NCI-H526 (cell line): ENCODE results near the gene OR2AK2.

ENCODE experiments used
- DNase-seq, 2 experiments: peaks; one replicate each; lab custom pipeline; 2025; lab: John Stamatoyannopoulos, UW

Gene OR2AK2, protein sequence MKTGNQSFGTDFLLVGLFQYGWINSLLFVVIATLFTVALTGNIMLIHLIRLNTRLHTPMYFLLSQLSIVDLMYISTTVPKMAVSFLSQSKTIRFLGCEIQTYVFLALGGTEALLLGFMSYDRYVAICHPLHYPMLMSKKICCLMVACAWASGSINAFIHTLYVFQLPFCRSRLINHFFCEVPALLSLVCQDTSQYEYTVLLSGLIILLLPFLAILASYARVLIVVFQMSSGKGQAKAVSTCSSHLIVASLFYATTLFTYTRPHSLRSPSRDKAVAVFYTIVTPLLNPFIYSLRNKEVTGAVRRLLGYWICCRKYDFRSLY

DNA sequence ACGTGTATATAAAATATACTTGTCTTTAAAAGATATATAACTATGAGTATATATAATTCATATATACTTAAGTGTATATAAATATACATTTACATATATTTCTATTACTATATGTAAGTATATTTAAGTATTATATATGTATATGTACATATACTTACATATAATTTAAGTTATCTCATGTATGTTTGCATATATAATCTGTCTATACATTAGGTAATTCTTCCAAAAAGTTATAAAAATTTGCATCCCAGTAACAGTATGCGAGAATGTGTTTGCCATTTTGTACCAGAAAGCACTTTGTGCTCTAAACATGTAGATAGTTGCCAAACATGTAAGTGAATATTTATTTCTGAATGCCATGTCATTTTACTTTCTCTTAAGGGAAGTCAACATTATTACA is at the start of gene OR2AK2:
Gene OR2AK2, plus strand, starts transcription at position 301 of the 400 bp plus-strand sequence. CDS start 144 bp downstream, outside the sequence.
- DNase-seq: no peak

DNA sequence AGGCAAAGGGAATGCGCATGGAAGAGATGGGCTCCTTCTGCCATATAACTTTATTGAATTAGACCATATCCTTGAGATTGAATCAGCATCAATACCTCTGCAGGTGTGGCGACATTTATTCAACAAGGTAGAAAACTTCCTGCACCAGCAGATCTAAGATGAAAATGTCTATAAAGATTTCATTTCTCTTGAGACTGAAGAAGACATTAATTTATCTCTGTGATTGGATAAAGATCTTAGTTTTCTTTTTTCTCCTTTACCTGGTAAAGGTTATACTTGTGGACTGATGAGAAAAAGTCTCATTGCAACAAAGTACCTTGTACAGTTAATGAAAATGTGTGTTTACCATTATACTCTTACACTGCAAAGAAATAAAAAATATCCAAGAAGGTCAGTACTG is 45.1 kb upstream of the OR2AK2 start, which contains the start of gene OR2T8:
Gene OR2T8, plus strand, starts transcription at position 301 of the 400 bp plus-strand sequence. CDS start 766 bp downstream, outside the sequence.
- DNase-seq: no peak

DNA sequence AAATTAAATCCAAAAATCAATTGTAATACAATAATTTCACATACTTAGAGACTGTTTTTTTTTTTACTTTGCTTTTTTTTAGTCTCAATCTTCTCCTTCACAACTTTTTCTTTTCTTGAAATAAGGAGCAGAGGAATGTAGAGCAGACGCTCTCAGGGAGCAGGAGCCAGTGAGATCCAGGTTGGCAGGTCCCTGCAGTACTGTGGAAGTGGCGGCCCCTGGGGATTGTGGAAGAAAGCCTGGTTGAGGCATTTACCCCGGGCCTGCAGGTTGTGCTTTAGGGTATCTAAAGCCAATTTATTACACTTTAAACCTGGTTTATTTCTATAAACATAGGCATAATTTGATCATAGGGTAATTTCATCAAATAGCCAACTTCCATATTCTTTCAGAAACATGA is 41.1 kb upstream of the OR2AK2 start:
- no peak for DNase-seq

DNA sequence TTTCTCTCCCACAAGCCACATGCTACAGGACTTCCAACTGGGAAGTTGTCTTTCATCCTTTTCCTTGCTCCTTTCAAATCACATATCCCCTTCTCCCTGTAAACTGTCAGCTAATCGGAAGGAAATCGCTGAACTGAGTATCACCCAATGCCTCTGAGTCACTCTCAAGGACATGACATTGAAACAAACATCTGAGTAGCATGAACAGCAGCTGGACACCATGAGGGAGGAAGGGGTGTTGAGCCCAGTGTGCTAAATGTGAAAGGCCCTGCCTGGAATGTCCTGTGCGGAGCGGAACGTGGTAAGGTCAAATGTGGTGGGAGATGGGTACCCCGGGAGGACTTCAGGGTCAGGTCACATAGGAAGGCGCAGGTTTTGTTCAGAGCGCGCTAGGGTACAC is 40.2 kb upstream of the OR2AK2 start, which contains the start of gene OR2AJ1:
Gene OR2AJ1, plus strand, starts transcription at position 22 of the 400 bp plus-strand sequence. CDS start 8,880 bp downstream, outside the sequence.
- DNase-seq: no peak

DNA sequence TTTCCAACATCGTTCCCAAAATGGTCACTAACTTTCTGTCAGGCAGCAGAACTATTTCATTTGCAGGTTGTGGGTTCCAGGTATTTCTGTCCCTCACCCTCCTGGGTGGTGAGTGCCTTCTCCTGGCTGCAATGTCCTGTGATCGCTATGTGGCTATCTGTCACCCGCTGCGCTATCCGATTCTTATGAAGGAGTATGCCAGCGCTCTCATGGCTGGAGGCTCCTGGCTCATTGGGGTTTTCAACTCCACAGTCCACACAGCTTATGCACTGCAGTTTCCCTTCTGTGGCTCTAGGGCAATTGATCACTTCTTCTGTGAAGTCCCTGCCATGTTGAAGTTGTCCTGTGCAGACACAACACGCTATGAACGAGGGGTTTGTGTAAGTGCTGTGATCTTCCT is 31.0 kb upstream of the OR2AK2 start:
- DNase-seq: no peak

DNA sequence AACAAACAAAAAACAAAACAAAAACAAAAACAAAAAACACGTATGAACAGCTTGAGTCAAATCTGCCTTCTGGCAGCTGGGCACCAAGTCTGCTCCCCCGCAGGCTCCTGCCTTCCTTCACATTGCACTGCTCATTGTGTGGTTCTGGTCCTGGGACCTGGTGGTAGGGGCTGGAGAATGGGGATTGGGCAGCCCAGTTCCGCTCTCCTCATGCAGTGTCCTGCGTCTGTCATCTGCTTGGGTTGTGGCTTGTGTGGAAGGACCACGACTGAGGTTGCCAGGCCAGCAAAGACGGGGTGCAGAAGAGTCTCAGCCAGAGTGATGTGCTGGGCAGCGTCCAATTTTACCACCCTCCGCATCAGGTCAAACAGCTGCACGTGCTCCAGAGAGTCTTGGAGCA is 29.3 kb upstream of the OR2AK2 start:
- DNase-seq: no peak

DNA sequence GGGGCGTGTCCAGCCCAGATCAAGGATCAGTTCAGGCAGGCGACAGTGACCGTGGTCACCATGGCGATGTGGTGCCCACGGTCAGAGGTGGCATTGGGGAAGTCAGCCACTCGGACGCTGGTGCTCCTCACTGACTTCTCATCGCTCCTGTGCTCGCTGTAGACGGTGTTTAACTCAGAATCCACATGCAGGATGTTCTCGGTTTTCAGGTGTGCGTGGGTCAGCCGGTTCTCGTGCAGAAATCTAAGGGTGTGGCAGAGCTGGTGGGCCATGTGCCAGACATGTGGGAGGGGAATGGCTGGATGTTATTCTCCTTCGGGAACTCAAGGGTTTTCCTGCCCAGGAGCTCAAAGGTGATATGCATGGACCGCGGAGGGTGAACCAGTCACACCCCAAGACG is 28.6 kb upstream of the OR2AK2 start:
- no peak for DNase-seq

DNA sequence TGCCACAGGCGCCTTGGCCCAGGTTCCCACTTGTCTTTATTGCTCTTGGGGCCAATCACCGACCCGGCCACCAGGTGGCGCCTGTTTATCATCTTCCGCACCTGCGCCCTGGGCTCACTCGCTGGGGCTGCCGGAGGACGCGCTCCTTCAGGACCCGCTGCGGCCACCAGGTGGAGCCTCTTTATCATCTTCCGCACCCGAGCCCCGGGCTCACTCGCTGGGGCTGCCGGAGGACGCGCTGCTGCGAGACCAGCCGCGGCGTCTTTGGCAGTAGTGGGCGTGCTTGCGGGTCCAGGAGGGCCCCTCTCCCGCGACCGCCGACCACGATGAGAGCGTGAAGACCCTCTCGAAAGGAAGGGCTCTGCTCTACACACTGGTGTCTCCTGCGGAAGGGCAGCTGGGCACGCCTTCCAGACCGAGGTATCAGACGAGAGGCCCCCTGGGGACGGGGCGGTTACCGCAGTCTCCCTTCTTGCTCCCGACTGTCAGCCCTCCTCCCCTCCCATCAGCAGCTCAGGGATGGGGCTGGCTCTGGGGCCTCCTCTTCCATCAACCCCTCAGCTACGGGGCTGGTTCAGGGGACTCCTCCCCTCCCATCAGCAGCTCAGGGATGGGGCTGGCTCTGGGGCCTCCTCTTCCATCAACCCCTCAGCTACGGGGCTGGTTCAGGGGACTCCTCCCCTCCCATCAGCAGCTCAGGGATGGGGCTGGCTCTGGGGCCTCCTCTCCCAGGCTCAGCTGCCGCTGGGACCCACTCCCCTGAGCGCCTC is 27.9 kb upstream of the OR2AK2 start:
- DNase-seq: peak; percentile 52 to 85

DNA sequence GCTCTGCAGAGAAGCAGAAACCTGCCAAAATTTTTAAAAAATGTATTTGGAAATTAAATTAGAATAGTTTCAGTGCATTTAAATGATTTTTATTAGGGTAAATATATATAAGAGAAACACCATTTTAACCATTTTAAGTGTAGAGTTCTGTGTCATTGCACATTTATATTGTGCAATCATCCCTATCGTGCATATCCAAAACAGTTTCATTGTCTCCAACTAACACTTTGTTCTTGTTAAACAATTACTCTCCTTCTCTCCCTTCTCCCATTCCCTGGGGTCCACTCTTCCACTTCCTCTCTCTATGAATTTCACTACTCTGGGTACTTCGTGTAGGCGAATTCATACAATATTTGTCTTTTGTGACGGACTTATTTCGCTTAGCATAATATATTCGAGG is 22.4 kb upstream of the OR2AK2 start:
- DNase-seq: no peak

DNA sequence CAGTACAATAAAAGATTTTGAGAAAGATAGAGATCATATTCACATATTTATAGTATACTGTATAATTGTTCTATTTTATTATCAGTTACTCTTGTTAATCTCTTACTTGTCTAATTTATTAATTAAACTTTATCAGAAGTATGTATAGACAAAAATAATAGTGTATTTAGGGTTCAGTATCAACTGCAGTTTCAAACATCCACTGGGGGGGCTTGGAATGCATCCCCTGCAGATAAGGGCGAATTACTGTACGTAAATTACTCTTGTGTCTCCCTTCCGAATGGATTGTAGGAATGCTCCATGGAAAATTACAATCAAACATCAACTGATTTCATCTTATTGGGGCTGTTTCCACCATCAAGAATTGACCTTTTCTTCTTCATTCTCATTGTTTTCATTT is 16.5 kb upstream of the OR2AK2 start, which contains the start of gene OR2L8:
Gene OR2L8, plus strand, starts transcription at position 301 of the 400 bp plus-strand sequence. Its CDS starts 0 bp downstream, at position 301.
- no peak for DNase-seq

DNA sequence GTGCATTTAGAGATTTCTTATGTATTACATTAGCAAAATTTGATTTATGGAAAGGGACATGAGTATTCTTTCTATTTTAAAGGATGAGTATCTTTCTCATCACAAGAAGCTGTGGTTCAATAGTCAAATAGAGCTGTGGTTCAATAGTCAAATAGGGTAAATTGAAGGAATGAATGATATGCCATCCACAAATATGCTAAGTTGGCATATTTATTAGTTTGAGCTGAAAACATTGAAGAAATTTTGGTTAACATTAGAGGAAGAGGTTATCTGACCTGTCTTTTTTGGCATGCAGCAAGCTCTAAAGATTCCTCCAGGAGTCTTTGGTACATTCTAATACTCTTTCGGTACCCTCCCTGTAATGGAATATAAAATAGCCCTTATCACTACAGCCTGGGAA is 11.6 kb upstream of the OR2AK2 start:
- no peak for DNase-seq

DNA sequence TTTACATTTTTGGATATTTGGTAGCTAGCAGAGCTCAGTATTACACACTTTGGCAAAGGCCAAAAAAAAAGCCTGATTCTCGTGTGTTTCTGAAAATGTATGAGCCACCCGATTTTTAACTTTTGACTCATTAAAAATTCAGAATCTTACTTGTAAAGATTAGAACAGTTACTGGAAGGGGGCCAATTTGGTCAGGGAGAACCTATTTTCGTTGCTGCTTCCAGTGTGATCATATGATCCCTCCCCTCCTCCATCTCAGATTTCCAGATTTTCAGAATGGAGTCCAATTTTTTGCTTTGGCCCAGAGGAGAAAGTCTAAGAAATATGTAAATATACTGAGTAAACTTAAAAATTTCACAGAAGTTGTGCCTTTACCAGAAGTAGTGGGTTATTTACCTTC is 3.2 kb upstream of the OR2AK2 start:
- no peak for DNase-seq

DNA sequence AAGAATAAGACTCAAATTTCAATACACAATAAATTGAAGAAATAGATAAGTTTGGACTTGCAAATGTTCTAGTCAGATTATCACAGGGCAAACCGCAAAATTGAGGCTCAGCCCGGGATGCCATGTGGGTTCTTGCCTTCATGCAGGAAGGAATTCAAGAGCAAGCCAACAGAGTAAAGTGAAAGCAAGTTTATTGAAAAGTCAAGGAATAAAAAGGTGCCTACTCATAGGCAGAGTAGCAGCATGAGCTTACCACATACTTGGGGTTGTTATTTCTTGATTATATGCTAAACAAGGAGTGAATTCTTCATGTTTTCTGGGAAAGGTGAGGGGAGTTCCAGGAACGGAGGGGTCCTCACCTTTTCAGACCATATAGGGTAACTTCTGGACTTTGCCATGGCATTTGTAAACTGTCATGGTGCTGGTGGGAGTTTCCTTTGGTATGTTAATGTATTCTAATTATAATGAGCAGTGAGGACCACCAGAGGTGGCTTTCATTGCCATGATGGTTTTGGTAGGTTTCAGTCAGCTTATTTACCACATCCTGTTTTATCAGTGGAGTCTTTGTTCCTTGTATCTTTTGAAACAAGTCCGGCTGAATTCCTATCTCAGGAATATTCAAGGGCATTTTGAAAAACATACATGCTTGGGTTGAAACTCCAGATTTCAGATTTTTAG is 2.0 kb upstream of the OR2AK2 start:
- no peak for DNase-seq

DNA sequence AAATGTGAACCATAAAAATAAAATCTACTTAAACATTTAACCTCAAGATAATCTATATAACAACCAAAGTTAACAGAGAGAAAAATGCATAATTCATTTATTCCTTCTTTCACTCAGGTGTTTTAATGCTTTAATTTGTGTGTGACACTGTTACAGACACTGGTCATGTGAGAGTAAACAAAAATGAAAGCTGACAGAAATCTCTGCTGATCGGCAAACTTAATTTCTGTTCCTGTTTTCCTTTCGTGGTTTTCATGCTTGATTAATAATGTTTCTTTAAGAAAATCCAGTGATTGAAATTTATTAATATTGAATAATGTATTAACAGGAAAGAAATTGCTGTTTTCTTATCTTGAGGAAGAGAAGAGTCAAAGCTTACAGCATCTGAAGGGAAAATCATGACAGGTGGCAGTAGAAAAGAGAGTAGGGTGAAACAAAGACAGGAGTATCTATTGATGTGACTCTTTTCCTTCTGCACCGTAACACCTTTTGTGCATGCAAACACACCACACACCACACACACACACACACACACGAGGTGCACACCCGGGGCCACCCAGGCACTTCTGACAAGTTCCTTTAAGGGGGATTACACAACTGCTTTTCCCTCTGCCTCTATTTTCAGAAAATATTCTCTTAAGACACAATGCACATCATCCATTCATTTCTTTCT is 1.6 kb downstream of the OR2AK2 start:
- DNase-seq: no peak

DNA sequence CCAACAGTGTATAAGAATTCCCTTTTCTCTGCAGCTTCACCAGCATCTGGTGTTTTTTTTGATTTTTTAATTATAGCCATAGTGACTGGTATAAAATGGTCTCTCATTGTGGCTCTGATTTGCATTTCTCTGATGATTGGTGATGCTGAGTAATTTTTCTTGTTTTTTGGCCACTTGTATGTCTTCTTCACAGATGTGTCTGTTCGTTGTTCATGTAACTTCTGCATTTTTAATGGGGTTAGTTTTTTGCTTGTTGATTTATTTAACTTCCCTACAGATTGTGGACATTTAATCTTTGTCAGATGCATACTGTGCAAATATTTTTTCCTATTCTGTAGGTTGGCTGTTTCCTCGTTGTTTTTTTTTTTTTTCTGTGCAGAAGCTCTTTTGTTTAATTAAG is 28.0 kb downstream of the OR2AK2 start:
- no peak for DNase-seq

DNA sequence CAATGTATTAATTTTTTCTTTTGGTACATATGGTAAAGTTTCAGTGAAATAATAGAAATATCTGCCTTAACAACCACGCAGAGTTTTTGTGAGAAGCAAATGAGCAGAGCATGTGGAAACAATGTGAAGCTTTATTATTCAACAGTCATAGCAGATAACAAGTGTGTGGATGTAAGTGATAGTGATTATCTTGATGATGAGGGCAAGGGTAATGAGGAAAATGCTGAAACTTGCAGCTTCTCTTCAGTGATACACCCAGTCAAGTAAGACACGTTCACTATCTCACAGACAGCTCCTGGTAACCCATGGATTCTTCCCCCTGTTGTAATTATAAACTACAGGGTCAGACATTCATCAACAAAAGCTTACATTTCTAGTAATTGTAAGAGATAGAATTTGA is 33.8 kb downstream of the OR2AK2 start:
- DNase-seq: no peak

DNA sequence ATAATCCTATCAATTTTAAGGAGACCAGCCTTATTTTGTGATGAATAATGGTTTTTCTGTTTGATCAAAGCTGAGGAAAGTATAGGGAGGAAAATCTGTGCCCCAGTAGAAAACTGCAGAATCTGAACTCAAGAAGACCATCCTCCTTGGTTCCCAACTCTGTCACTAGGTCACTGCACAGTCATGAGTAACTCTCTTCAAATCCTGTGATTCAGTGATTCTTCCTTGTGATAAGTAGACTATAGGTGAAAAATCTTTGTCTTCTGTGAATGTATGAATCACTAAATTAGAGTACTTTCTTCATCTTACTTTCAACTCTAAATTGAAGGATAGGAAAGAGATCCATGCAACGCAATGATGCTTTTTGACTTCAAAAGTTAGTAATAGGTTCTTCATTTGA is 35.1 kb downstream of the OR2AK2 start:
- no peak for DNase-seq

DNA sequence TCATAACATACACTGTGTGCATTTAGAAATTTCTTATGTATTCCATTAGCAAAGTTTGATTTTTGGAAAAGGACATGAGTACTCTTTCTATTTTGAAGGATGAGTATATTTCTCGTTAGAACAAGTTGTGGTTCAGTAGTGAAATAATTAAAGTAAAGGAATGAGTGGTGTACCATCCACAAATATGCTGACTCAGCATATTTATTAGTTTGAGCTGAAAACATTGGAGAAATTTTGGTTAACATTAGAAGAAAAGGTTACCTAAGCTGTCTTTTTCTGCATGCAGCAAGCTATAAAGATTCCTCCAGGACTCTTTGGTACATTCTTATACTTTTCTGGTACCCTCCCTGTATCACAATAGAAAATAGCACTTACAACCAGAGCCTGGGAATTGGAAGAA is 42.7 kb downstream of the OR2AK2 start:
- no peak for DNase-seq

DNA sequence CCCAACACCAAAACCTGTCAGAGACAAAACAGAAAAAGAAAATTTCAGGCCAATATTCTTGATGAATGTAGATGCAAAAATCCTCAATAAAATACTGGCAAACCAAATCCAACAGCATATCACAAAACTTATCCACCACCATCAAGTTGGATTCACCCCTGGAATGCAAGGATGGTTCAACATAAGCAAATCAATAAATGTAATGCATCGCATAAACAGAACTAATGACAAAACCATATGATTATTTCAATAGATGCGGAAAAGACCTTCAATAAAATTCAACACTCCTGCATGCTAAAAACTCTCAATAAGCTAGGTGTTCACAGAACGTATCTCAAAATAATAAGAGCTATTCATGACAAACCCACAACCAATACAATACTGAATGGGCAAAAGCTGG is 44.6 kb downstream of the OR2AK2 start:
- DNase-seq: no peak

DNA sequence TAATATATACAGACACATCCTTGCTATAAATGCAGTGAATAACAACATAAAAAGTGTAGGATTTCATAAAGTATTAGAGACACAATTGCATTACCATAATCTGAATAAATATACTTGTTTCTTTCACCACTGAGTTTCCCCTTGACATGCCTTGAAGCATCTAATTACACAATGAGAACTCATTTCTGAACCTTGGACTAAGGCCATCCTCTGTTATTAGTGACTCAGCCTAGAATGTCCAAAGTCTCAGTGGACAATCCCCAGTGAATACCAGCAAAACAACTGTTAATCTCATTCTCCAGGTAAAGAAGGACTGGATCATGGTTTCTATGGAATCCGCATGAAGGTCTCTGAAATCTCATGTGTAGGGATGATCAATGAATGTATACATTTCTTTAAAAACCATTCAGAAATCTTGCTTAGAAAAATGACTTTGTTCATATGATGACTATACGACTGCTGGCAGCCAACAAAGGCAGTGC is 48.2 kb downstream of the OR2AK2 start, which contains the start of gene OR2L5:
Gene OR2L5, plus strand, starts transcription at position 432 of the 482 bp plus-strand sequence. CDS start 8,288 bp downstream, outside the sequence.
- no peak for DNase-seq

DNA sequence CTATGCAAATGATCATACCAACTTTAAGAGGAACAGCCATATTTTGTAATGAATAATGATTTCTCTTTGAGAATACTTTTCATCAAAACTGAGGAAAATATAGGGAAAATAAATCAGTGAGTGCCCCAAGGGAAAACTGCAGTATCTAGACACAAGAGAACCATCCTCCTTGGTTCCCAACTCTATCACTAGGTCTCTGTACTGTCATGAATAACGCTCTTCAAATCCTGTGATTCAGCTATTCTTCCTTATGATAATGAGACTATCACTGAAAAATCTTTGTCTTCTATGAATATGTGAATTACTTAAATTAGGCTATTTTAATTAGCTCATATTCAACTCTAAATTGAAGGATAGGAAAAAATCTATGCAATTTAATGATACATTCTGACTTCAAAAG is 50.8 kb downstream of the OR2AK2 start:
- no peak for DNase-seq
